Inflammatory macrophage treated with lipopolysaccharide for 1 hour (primary cell): Measurements from ENCODE around the gene RHOV.

Experiments used
- DNase-seq, 2 donors: peaks; one replicate each; pipeline ENCODE4 v3.0.0-alpha.2; 2020 to 2022

Gene RHOV

GRCh38 chr15:40873694-40874561 is at the start of gene RHOV:
TSS of gene RHOV (minus strand) at chr15:40874234. CDS start at chr15:40874139, 95 bp downstream.
- DNase-seq = peak; percentile 42 to 56

GRCh38 chr15:40923551-40923950 is 49.5 kb upstream of the RHOV start:
- DNase-seq = no peak

GRCh38 chr15:40922608-40923005 is 48.6 kb upstream of the RHOV start:
- no peak for DNase-seq

DNA sequence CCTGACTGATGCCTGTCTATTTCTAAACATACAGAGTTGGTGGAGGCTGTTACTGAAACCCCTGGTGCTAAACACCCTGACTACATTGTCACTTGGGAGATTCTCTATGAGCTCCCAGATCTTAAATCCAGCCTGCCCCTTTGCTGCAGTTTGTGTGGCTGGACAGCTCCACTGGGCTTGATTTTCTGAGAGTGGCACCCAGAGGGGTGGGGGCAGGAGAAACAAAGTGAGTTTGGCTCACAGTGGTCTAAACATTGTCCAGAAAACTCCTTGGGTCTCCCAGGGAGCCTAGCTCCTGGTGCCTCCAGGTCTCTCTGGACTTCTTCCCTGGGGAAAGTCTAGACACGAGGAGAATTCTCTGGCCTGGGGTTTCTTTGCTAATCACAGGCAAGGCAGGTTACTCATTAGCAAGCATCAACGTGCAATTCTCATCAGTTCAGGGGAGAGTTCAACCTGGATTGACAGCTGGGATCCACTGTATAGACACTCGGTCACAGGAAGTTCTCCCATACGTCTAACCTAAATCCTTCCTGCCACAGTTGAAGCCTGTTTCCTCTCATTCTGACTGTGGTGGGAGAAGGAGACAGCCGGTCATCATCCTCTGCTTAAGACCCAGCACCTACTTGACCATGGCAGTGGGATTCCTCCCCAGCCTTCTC is 48.0 kb upstream of the RHOV start:
- DNase-seq = no peak

- no peak for DNase-seq
These were observed 44.9 kb upstream of the RHOV start for GRCh38 chr15:40918799-40919392.

GRCh38 chr15:40918146-40918798 is 44.2 kb upstream of the RHOV start:
- no peak for DNase-seq

DNA sequence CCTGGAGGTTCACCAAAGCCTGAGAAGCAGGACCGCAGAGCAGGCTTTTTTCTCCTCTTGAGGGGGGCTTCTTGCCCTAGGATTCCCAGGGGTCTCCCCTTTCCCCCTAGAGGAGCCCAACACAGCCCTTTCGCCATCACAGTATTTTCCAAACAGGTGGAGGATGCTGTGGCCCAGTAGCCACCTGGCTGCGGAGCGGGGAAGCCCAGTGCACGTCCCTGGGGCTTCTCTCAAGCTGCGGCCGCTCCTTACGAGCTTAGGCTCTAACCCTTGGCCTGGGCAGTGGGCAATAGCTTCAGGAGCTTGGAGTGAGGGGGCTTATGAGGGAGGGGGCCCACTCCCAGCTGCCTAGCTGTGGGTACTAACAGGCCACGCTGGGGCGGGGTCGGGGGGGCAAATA is 43.6 kb upstream of the RHOV start:
- DNase-seq = no peak

- DNase-seq = no peak
These were observed 41.6 kb upstream of the RHOV start for GRCh38 chr15:40915679-40916078.

GRCh38 chr15:40915116-40915661 is 41.2 kb upstream of the RHOV start:
- DNase-seq = no peak

GRCh38 chr15:40914486-40914885 is 40.5 kb upstream of the RHOV start:
- DNase-seq = no peak

DNA sequence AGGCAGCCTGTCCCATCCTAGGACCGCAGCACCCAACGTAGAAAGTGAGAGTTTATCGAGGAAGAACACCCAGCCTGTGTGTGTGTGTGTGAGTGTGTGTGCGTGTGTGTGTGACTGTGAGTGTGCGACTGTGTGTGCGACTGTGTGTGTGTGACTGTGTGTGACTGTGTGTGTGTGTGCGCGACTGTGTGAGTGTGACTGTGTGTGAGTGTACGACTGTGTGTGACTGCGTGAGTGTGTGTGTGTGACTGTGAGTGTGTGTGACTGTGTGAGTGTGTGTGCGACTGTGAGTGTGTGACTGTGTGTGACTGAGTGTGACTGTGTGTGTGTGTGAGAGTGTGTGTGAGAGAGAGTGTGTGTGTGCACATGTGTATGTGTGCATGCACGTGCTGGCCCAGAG is 40.0 kb upstream of the RHOV start:
- DNase-seq = no peak

- DNase-seq = peak in 1 of 2 donors; percentile 45
These were observed 38.4 kb upstream of the RHOV start for GRCh38 chr15:40912478-40912877.

DNA sequence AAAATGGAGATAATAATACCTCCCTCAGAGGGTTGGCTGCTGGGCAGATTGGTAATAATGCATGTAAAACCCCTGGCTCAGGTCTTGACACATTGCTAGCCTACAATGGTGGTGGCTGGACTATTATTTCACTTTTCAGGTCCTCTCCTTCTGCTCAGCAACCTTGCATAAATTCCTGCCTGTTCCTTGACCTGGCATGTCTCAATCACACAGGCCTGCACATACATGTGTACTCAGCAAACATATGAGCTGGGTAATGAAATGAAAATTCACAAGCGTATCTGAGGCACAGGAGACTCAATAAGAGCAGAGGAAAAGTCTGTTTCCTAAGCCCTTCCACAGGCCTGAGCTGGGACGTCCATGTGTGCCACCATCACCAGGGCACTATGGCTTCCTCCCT is 37.7 kb upstream of the RHOV start:
- no peak for DNase-seq

DNA sequence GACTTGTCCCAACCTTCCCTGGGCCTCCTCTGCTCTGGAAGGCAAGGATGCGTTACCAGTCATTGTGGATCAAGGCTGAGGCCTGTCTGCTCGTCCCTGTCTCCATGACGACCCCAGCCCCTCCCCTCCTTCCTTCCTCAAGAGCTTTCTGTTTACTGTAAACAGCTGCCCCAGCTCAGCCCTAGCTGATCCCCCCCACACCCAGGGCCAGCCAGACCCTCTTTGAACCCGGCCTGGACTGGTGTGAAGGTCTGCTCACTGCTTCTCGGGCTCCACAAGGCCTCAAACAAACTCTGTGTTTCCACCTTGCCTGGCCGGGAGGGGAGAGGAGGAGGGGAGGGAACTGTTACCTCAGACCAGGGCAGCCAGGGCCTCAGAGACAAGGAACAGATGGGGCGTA is 37.1 kb upstream of the RHOV start:
- DNase-seq = no peak

DNA sequence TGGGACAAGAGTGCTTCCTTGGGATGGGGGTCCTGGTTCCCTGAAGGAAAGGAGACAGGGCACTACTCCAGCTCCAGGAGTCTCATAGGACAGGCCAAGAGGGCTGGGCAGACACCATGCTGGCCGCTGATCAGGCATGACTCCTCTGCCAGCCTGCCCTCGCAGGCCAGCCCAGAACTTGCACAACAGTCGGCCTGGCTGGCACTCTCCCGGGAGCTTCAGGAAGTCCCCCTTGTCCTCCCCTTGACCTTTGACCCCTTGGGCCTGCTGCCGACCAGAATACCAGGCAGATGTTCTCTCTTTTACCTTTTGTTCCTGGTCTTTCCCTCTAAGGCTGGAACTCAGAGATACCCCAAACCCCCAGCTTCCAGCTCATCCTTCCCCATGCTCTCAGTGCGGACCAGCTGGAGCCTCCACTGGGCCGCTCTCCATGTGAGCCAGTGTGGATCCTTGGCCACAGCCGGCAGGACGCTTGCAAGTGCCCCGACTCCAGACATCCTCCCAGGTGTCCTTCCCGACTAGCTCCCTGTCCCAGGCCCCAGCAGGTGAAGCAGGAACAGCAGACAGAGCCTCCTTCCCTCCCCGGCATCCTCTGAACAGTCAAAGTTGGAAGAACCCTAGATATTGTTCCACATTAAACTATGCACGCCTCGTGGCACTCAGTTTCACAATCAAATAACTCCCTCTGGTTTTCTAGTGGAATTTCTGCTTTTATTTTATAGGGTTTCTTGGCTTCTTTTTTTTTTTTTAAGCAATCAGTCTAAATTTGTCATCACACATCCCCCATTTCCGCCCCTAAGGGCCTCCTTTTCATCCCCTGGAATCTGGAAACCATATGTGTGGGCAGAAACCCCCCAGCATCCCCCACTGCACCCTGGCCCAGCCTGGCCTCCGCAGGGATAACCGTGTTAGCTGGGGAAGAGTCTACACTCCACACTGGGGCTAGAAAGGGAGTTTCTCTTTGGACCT is 35.9 kb upstream of the RHOV start:
- peak; percentile 71 to 87 for DNase-seq

DNA sequence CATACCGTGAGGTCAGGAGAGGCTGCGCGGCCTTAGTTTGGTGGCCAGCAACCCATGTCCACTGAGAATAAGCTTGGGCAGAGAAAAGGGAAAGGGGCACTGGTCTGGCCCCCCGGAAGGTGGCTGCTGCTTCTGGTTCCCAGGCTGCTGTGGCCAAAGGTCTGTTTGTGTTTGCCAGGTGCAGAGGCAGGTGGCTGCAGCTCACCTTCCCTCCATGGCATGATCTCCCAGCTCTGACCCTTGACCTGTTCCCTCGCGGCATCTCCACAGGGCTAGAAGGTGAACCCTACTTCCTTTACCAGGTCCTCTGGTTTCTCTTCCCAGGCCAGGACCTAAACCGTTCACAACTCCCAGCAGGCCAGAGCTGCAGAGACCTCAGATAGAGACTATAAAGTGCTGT is 34.1 kb upstream of the RHOV start:
- DNase-seq = no peak

GRCh38 chr15:40906991-40907802 is 33.2 kb upstream of the RHOV start:
- peak; percentile 40 to 79 for DNase-seq

DNA sequence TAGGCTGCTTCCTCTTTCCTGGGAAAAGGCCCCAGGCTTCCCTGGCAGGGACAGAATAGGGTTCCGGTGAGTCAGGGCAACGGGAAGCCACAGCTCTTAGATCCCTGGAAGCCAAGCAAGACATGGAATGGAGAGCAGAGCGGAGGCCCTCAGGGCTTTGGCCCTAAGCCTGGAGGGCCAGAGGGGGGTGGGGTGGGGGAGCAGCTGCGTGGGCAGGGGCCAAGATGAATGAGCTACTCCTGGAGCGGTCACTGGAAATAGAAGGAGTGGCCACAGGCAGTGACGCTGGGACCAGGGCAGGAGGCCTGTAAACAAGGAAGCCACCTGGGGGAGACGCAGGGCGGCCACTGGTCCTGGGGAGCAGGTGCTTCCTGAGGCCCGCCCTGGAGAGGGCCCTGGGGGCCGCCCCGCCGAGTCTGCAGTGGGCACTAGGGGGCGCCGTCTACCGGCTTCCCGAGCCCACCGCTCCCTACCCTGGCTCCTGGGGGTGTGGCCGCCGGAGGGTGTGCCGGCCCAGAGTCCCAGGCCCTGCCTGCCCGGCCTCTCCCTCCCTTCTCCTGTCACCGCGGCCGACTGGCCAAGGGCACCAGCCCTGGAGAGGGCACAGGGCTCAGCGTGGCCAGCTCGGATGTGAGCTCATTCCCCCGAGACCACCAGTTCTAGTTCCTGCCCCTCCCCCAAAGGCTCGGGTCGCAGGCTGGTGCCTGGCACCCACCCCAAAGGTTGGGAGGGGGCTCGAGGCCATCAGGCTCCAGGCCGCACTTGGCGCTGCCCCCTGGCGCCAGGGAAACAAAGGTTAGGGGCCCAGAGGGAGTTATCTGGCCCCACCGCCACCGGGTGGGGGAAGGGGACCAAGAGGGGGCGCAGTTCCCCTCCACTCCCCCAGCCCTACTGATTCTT is 32.3 kb upstream of the RHOV start:
- DNase-seq = peak; percentile 42 to 43

DNA sequence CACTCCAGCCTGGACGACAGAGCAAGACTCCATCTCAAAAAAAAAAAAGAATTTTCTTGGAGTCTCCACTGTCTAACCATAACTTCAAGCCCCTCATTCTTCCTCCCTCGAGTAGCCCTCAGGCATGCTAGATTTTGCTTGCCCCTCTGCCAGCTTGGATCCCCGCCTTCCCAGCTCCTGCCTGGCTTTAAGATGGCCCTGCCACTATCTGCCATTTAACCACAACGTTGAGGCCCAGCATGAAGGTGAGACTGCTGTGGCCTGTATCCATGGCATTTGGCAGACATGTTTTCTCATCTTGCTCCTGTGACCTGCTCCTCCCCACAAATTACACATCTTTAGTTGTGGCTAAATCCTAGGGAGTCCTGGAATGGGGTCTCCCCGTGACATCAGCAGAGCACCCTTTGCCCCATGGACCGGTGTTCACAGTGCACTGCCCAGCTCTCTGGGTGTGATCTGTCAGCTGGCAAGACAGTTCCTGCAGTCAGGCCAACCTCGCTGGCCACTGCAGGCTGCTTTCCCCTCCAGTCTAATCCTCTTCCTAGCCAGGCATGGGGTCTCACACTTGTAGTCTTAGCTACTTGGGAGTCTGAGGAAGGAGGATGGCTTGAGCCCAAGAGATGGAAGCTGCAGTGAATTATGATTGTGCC is 30.6 kb upstream of the RHOV start:
- DNase-seq = no peak
